Uterus (tissue), 4 donors: ENCODE measurements around the gene ASCC1. TPM values are rescaled to one million over a fixed set of nuclear protein-coding genes. Genes with fewer than 3 reads are reported as not detected.

ENCODE experiments used
- DNase-seq, 2 donors: peaks; one replicate each; pipeline ENCODE4 v3.0.0-alpha.2; 2019 to 2020
- H3K27ac ChIP-seq, 2 donors: fragments of 200-600 bp; sonication (generic); 1 replicate in 1 of 2; 2 replicates in 1 of 2; pipeline ENCODE4 v1.5.1; 2016 to 2018
- H3K27me3 ChIP-seq, 2 donors: fragments of 200-600 bp; sonication (generic); one replicate each; pipeline ENCODE4 v1.5.1; 2018 to 2019; ENCODE audit warnings: control low read depth in 1 of 2
- H3K36me3 ChIP-seq, 2 donors: fragments of 200-600 bp; sonication (generic); one replicate each; pipeline ENCODE4 v1.5.1; 2019; ENCODE audit warnings: control low read depth in 1 of 2
- H3K4me1 ChIP-seq, 2 donors: fragments of 200-600 bp; sonication (generic); one replicate each; pipeline ENCODE4 v1.5.1; 2018 to 2019; ENCODE audit warnings: control low read depth in 1 of 2
- H3K4me3 ChIP-seq, 2 donors: fragments of 200-600 bp; sonication (generic); 1 replicate in 1 of 2; 2 replicates in 1 of 2; pipeline ENCODE4 v1.5.1; 2018 to 2019; ENCODE audit warnings: mild to moderate bottlenecking in 1 of 2
- H3K9me3 ChIP-seq, 2 donors: fragments of 200-600 bp; sonication (generic); one replicate each; pipeline ENCODE4 v1.5.1; 2019; ENCODE audit warnings: control low read depth in 1 of 2
- CTCF ChIP-seq, 4 experiments: fragments of 200-600 bp in 2 of 4; fragments of 450-650 bp in 2 of 4; sonication (generic) in 2 of 4; IDR thresholded peaks; one replicate each; pipeline ENCODE4 v1.5.1; 2016 to 2019; ENCODE audit warnings: antibody characterized with exemption in 4 of 4, mild to moderate bottlenecking in 2 of 4, moderate library complexity in 1 of 4
- POLR2A ChIP-seq, 2 donors: fragments of 450-650 bp; IDR thresholded peaks; one replicate each; pipeline ENCODE4 v1.6.1; 2016; ENCODE audit warnings: antibody characterized with exemption in 2 of 2, mild to moderate bottlenecking in 1 of 2, moderate library complexity in 1 of 2
- intact Hi-C: fragments of 100-400 bp; cut with DNase I; formaldehyde crosslinking; loops from one replicate; pipeline ENCODE4 v1.15.1; 2023; ENCODE audit warnings: low total_unique reads
- total RNA-seq, 4 donors: library from RNA; depleted of rRNA in 3 of 4; stranded (reverse); fragments of >200 nt in 3 of 4; gene quantifications; one replicate each; pipeline versions ENCODE4 v1.1.0 to v1.2.4, GENCODE V29; 2014 to 2023
- donor health status: DM: yes; HTN: yes; CAD: no.

The ASCC1 gene
- total RNA-seq, 4 donors from 2014 or later = 17.9 to 156 (median 38.4) TPM

GRCh38 chr10:72134785-72135767 lies 81.0 kb downstream of the ASCC1 start:
- TF ChIP-seq POLR2A (IDR thresholded peaks at IDR 0.05) = no peak
- TF ChIP-seq CTCF (IDR thresholded peaks at IDR 0.05) = no peak
- Histone ChIP-seq H3K36me3 (no peaks in the 10 kb centered on the region), H3K27ac (no peak overlapping the region), H3K27me3 (no peaks in the 10 kb centered on the region), H3K4me1 (no peaks in the 10 kb centered on the region), H3K9me3 (no peaks in the 10 kb centered on the region), H3K4me3 (no peak overlapping the region)
- intact Hi-C loops = no loop called here
- no peak for DNase-seq

- H3K36me3 ChIP-seq = no peaks in the 10 kb centered on the region
- H3K27me3 ChIP-seq = no peaks in the 10 kb centered on the region
- no peak overlapping the region for H3K27ac ChIP-seq
- H3K4me1 ChIP-seq = no peaks in the 10 kb centered on the region
- H3K4me3 ChIP-seq = no peak overlapping the region
- no peak for DNase-seq
- no peaks in the 10 kb centered on the region for H3K9me3 ChIP-seq
- TF ChIP-seq POLR2A (IDR thresholded peaks at IDR 0.05) (no peak), CTCF (IDR thresholded peaks at IDR 0.05) (no peak)
- intact Hi-C loops = no loop called here
Observed at GRCh38 chr10:72133517-72133916, 82.6 kb downstream of the ASCC1 start.

GRCh38 chr10:72132854-72133253 lies 83.2 kb downstream of the ASCC1 start:
- Histone ChIP-seq H3K27ac (no peak overlapping the region), H3K4me1 (no peaks in the 10 kb centered on the region), H3K36me3 (no peaks in the 10 kb centered on the region), H3K4me3 (no peak overlapping the region), H3K27me3 (no peaks in the 10 kb centered on the region), H3K9me3 (no peaks in the 10 kb centered on the region)
- no peak for DNase-seq
- TF ChIP-seq CTCF (IDR thresholded peaks at IDR 0.05) (no peak), POLR2A (IDR thresholded peaks at IDR 0.05) (no peak)
- intact Hi-C loops = no loop called here

- Histone ChIP-seq H3K4me3 (no peak overlapping the region), H3K4me1 (no peaks in the 10 kb centered on the region), H3K9me3 (no peaks in the 10 kb centered on the region), H3K27ac (no peak overlapping the region), H3K36me3 (no peaks in the 10 kb centered on the region), H3K27me3 (no peaks in the 10 kb centered on the region)
- intact Hi-C loops = no loop called here
- DNase-seq = no peak
- TF ChIP-seq CTCF (IDR thresholded peaks at IDR 0.05) (no peak), POLR2A (IDR thresholded peaks at IDR 0.05) (no peak)
Observed at GRCh38 chr10:72127571-72127970, 88.5 kb downstream of the ASCC1 start.

- TF ChIP-seq CTCF (IDR thresholded peaks at IDR 0.05) (no peak), POLR2A (IDR thresholded peaks at IDR 0.05) (no peak)
- no peaks in the 10 kb centered on the region for H3K27me3 ChIP-seq
- H3K27ac ChIP-seq = no peak overlapping the region
- H3K4me3 ChIP-seq = no peak overlapping the region
- no peaks in the 10 kb centered on the region for H3K9me3 ChIP-seq
- H3K4me1 ChIP-seq = no peaks in the 10 kb centered on the region
- no peaks in the 10 kb centered on the region for H3K36me3 ChIP-seq
- intact Hi-C loops = no loop called here
- no peak for DNase-seq
Observed at GRCh38 chr10:72126872-72127232, 89.2 kb downstream of the ASCC1 start.
